IMR-90 (cell line): ENCODE data around the gene CDC42EP4. TPM values are rescaled to one million over a fixed set of nuclear protein-coding genes. Genes with fewer than 3 reads are reported as not detected.

Source experiments
- ATAC-seq: fragments of 200-7000 bp; cut with Tn5 transposase; 2 replicates; pipeline ENCODE4 v1.9.1; 2020; ENCODE audit warnings: low read depth, mild to moderate bottlenecking, moderate library complexity
- BruUV-seq: library from RNA; stranded (reverse); fragments of 400-500 nt; replicated peaks from 2 replicates; lab custom pipeline; 2021; lab: Mats Ljungman, UMichigan
- CTCF ChIA-PET: fragments of 300-600 bp; formaldehyde crosslinking; extraction: SDS; loops from one replicate; lab custom pipeline; 2021; ENCODE audit warnings: antibody characterized with exemption; lab: Yijun Ruan, JAX
- POLR2A ChIA-PET: fragments of 300-600 bp; sonication (Branson Sonifier 250); formaldehyde crosslinking; loops from one replicate; lab custom pipeline; 2022; ENCODE audit warnings: antibody characterized with exemption; ENCODE audit not compliant: unreplicated experiment; lab: Charles Lee
- DNase-seq: peaks from one replicate; pipeline ENCODE4 v3.0.0; 2013
- H2AFZ ChIP-seq: replicated peaks from 2 replicates; pipeline ENCODE3; 2013; ENCODE audit warnings: low read length, mild to moderate bottlenecking; ENCODE audit not compliant: poor library complexity
- H2AK5ac ChIP-seq: 2 replicates; pipeline ENCODE4 v1.6.1; 2013; ENCODE audit warnings: low read depth, low read length, inconsistent platforms
- H2AK9ac ChIP-seq: replicated peaks from 2 replicates; pipeline ENCODE3; 2013; ENCODE audit warnings: mild to moderate bottlenecking, low read depth, low read length, moderate library complexity; ENCODE audit not compliant: poor library complexity
- H2BK120ac ChIP-seq: 2 replicates; pipeline ENCODE4 v1.6.1; 2013; ENCODE audit warnings: low read depth, low read length, inconsistent platforms
- H2BK15ac ChIP-seq: 3 replicates; pipeline ENCODE4 v1.6.1; 2013; ENCODE audit warnings: low read depth, low read length, inconsistent platforms
- H2BK20ac ChIP-seq: 2 replicates; pipeline ENCODE4 v1.6.1; 2013; ENCODE audit warnings: low read depth, mild to moderate bottlenecking, inconsistent platforms, low read length, moderate library complexity
- H2BK5ac ChIP-seq: 2 replicates; pipeline ENCODE4 v1.6.1; 2013; ENCODE audit warnings: mild to moderate bottlenecking, low read depth, low read length, inconsistent platforms; ENCODE audit not compliant: poor library complexity, severe bottlenecking
- H3K14ac ChIP-seq: replicated peaks from 2 replicates; pipeline ENCODE4 v1.6.1; 2013; ENCODE audit warnings: low read depth, low read length, inconsistent platforms
- H3K18ac ChIP-seq: 2 replicates; pipeline ENCODE4 v1.6.1; 2013; ENCODE audit warnings: low read depth, low read length, control low read depth
- H3K23ac ChIP-seq: 2 replicates; pipeline ENCODE4 v1.6.1; 2013; ENCODE audit warnings: low read depth, low read length, inconsistent platforms
- H3K27ac ChIP-seq: 2 replicates; pipeline ENCODE4 v1.5.1; 2013; ENCODE audit warnings: mild to moderate bottlenecking, control low read depth, low read length; ENCODE audit not compliant: insufficient read depth
- H3K27me3 ChIP-seq: 2 replicates; pipeline ENCODE4 v1.6.1; 2013; ENCODE audit warnings: low read length; ENCODE audit not compliant: control insufficient read depth, insufficient read depth
- H3K36me3 ChIP-seq: 2 replicates; pipeline ENCODE4 v1.6.1; 2013; ENCODE audit warnings: low read length, mixed read lengths; ENCODE audit not compliant: control insufficient read depth, insufficient read depth
- H3K4ac ChIP-seq: 2 replicates; pipeline ENCODE4 v1.6.1; 2013; ENCODE audit warnings: low read depth, low read length, inconsistent platforms
- H3K4me1 ChIP-seq: 2 replicates; pipeline ENCODE4 v1.6.1; 2013; ENCODE audit warnings: low read length, mixed read lengths; ENCODE audit not compliant: control insufficient read depth, insufficient read depth
- H3K4me2 ChIP-seq: 2 replicates; pipeline ENCODE4 v1.6.1; 2013; ENCODE audit warnings: low read depth, mild to moderate bottlenecking, control low read depth, low read length, moderate library complexity
- H3K4me3 ChIP-seq: 2 replicates; pipeline ENCODE4 v1.5.1; 2013; ENCODE audit warnings: low read depth, mild to moderate bottlenecking, control low read depth, low read length, moderate library complexity; ENCODE audit not compliant: insufficient read depth
- H3K56ac ChIP-seq: 2 replicates; pipeline ENCODE4 v1.6.1; 2013; ENCODE audit warnings: low read length, inconsistent platforms; ENCODE audit not compliant: insufficient read depth; ENCODE audit errors: extremely low read depth
- H3K79me1 ChIP-seq, 2 experiments: 2 replicates each; pipeline ENCODE4 v1.6.1; 2013; ENCODE audit warnings: low read length in 2 of 2, inconsistent platforms in 1 of 2, low read depth in 1 of 2
- H3K9ac ChIP-seq: 2 replicates; pipeline ENCODE4 v1.6.1; 2013; ENCODE audit warnings: low read depth, low read length, control low read depth
- H3K9me1 ChIP-seq: 2 replicates; pipeline ENCODE4 v1.6.1; 2013; ENCODE audit warnings: low read length, inconsistent platforms; ENCODE audit not compliant: insufficient read depth
- H3K9me3 ChIP-seq: 2 replicates; pipeline ENCODE4 v1.6.1; 2013; ENCODE audit warnings: low read length; ENCODE audit not compliant: control insufficient read depth, insufficient read depth
- H4K20me1 ChIP-seq: 2 replicates; pipeline ENCODE4 v1.6.1; 2013; ENCODE audit warnings: low read length, inconsistent platforms; ENCODE audit not compliant: insufficient read depth
- H4K5ac ChIP-seq: 2 replicates; pipeline ENCODE4 v1.6.1; 2013; ENCODE audit warnings: mild to moderate bottlenecking, low read depth, low read length, control low read depth
- H4K8ac ChIP-seq, 2 experiments: 2 replicates each; pipeline ENCODE4 v1.6.1; 2013; ENCODE audit warnings: low read depth in 2 of 2, low read length in 2 of 2, control low read depth in 1 of 2, inconsistent platforms in 1 of 2
- H4K91ac ChIP-seq: 2 replicates; pipeline ENCODE4 v1.6.1; 2013; ENCODE audit warnings: low read depth, low read length, inconsistent platforms; ENCODE audit not compliant: insufficient read depth
- BHLHE40 ChIP-seq: fragments of 150-350 bp; IDR thresholded peaks from 2 replicates; pipeline ENCODE4 v1.6.1; 2016; ENCODE audit warnings: mild to moderate bottlenecking, low read depth, low read length
- MXI1 ChIP-seq: IDR thresholded peaks from 2 replicates; pipeline ENCODE4 v1.6.1; 2012; ENCODE audit warnings: low read depth, mild to moderate bottlenecking, low read length, moderate library complexity, borderline replicate concordance
- RCOR1 ChIP-seq: IDR thresholded peaks from 2 replicates; pipeline ENCODE4 v1.6.1; 2012; ENCODE audit warnings: mild to moderate bottlenecking, low read length, improper control_type of control experiment; ENCODE audit not compliant: insufficient replicate concordance
- USF2 ChIP-seq: fragments of 150-350 bp; IDR thresholded peaks from 2 replicates; pipeline ENCODE4 v1.6.1; 2017; ENCODE audit warnings: mild to moderate bottlenecking, antibody characterized with exemption, low read length, low read depth
- WGBS, 2 experiments: methylation state at CpG; one replicate each; pipeline versions ENCODE4 v1.1.5 to v1.1.7; 2013; ENCODE audit warnings: missing lambda C conversion rate in 2 of 2; ENCODE audit not compliant: insufficient read length in 1 of 2; ENCODE audit errors: extremely low coverage in 2 of 2; 5-methylcytosine and 5-hydroxymethylcytosine counted together
- dilution Hi-C: fragments of 300-500 bp; cut with HindIII; formaldehyde crosslinking; loops from one replicate; pipeline ENCODE4 v1.14.3; 2018; ENCODE audit warnings: low sequenced_read_pairs; ENCODE audit not compliant: unreplicated experiment
- in situ Hi-C: fragments of 300-500 bp; cut with MboI; formaldehyde crosslinking; loops from 3 replicates; pipeline ENCODE4 v1.14.3; 2019; ENCODE audit warnings: low sequenced_read_pairs, inconsistent platforms, mixed read lengths
- intact Hi-C: fragments of 100-400 bp; cut with micrococcal nuclease; formaldehyde crosslinking; loops from 2 replicates; pipeline ENCODE4 v1.10.0; 2022
- polyA plus RNA-seq, 3 experiments: library from polyadenylated mRNA; depleted of rRNA; stranded (reverse); fragments of >200 nt; gene quantifications; 2 replicates each; pipeline ENCODE4 v1.2.3, GENCODE V29; 2012; ENCODE audit warnings: low replicate concordance in 1 of 3
- total RNA-seq: library from RNA; depleted of rRNA; stranded (reverse); fragments of >200 nt; gene quantifications from 2 replicates; pipeline ENCODE4 v1.2.3, GENCODE V29; 2012

CDC42EP4 gene
- total and polyA plus RNA-seq, 2 of the 4 experiments (the other 2 are of a cell fraction) = 14.3 to 25.8 TPM

GRCh38 chr17:73309727-73310596 lies 1.8 kb downstream of the CDC42EP4 start:
- POLR2A ChIA-PET = interaction anchor here (0.6 to 1.0 kb wide), 2 partner anchors 14 to 19 kb away, joined by 5 to 10 read pairs; no protein-coding TSS in a partner anchor
- H4K91ac ChIP-seq = peak overlapping the region; percentile 94
- DNase-seq (no peak), ATAC-seq (no peak; the same call in 1 of the 2 replicates)
- CTCF ChIA-PET = interaction anchor here (0.7 to 2.6 kb wide), 5 partner anchors 19 to 60 kb away, joined by 3 to 13 read pairs (median 3); no protein-coding TSS in a partner anchor
- H2AFZ ChIP-seq = peak overlapping the region; percentile 76
- peak overlapping the region; percentile 95 for H2BK5ac ChIP-seq
- H2AK5ac ChIP-seq = peak overlapping the region; percentile 99
- H3K18ac ChIP-seq = peak overlapping the region; percentile 92
- H3K23ac ChIP-seq = peak overlapping the region; percentile 95
- peak overlapping the region; percentile 99 for H3K27ac ChIP-seq
- peak overlapping the region; percentile 22; the same call in 1 of the 2 replicates for H2BK20ac ChIP-seq
- intact Hi-C loops = loop anchor here (2.0 kb wide), 1 partner anchor 33 kb away; no protein-coding TSS in a partner anchor
- peaks cover 3% of the 10 kb centered on the region; the same call in 1 of the 2 replicates for H3K36me3 ChIP-seq
- H3K79me1 ChIP-seq = peaks cover 9 to 38% of the 10 kb centered on the region in 2 experiments; a peak in 3 of 4 replicates
- peak overlapping the region; percentile 87 for H2BK120ac ChIP-seq
- H2BK15ac ChIP-seq = peak overlapping the region; percentile 96; the same call in 2 of the 3 replicates
- peak overlapping the region; percentile 92 for H4K5ac ChIP-seq
- H3K56ac ChIP-seq = peak overlapping the region; percentile 96
- dilution Hi-C loops = no loop called here
- H4K8ac ChIP-seq = peak overlapping the region; percentile 80 to 82
- H3K27me3 ChIP-seq = no peaks in the 10 kb centered on the region
- in situ Hi-C loops = loop anchor here (5.0 kb wide), 1 partner anchor 62 kb away; no protein-coding TSS in a partner anchor
- WGBS, 2 experiments = 0% methylated on average over 2 of the region's 21 CpGs; no CpG with 5 or more reads in 1 of the 2 experiments
- no TSS peak for BruUV-seq
- peak; percentile 58; the same call in 1 of the 2 replicates for TF ChIP-seq USF2
- 0 out of 2 replicates have a peak, but pooled peaks have one; percentile 11 for TF ChIP-seq MXI1
- TF ChIP-seq RCOR1 = no peak
- TF ChIP-seq BHLHE40 = no peak
- peak overlapping the region; percentile 76 for H3K4me3 ChIP-seq
- no peaks in the 10 kb centered on the region for H3K9me3 ChIP-seq
- H3K4me1 ChIP-seq = peaks cover 27% of the 10 kb centered on the region
- peak overlapping the region; percentile 99 for H3K9ac ChIP-seq
- H3K14ac ChIP-seq = peak overlapping the region; percentile 95
- H3K4ac ChIP-seq = peak overlapping the region; percentile 98
- peak overlapping the region; percentile 92 for H3K4me2 ChIP-seq
- peaks cover 3% of the 10 kb centered on the region; the same call in 1 of the 2 replicates for H4K20me1 ChIP-seq
- peak overlapping the region; percentile 97 for H2AK9ac ChIP-seq
- peaks cover 10% of the 10 kb centered on the region for H3K9me1 ChIP-seq
